ENCODE results near the gene LMBR1. TPM values are rescaled to one million over a fixed set of nuclear protein-coding genes. Genes with fewer than 3 reads are reported as not detected.

Gene LMBR1
- total and polyA plus RNA-seq, 2 of the 13 experiments (the other 11 are each of a cell fraction or from before 2014, with no cell fraction given): 20.9 to 39.6 TPM

- WGBS (ENCODE audit: low lambda C conversion rate): 93% methylated on average over 2 of the region's 2 CpGs
- Histone ChIP-seq H3K4me1 (ENCODE audit: insufficient read depth, low read length) (peaks cover 4% of the 10 kb centered on the region; the same call in 1 of the 2 replicates), H3K79me2 (ENCODE audit: insufficient read depth, low read length) (peaks cover 20% of the 10 kb centered on the region), H3K27me3 (ENCODE audit: control insufficient read depth in 1 of 2, insufficient read depth in 2 of 2, low read length in 2 of 2) (no peaks in the 10 kb centered on the region), H3K27ac (ENCODE audit: extremely low read length, insufficient read depth, low read length) (no peak overlapping the region), H3K4me3 (replicated peaks in 1 of 3; ENCODE audit: insufficient read depth in 1 of 3, low read depth in 2 of 3, low read length in 3 of 3) (no peak overlapping the region), H3K4me2 (ENCODE audit: low read depth, low read length) (no peak overlapping the region), H3K9me3 (ENCODE audit: low read length) (no peaks in the 10 kb centered on the region), H3K9ac (ENCODE audit: insufficient read depth, low read depth, low read length) (no peak overlapping the region), H3K36me3 (replicated peaks in 1 of 2; ENCODE audit: control insufficient read depth in 1 of 2, insufficient read depth in 2 of 2, low read length in 2 of 2) (no peaks in the 10 kb centered on the region), H4K20me1 (ENCODE audit: insufficient read depth, low read length) (no peaks in the 10 kb centered on the region), H2AFZ (ENCODE audit: low read length) (no peak overlapping the region)
- FAIRE-seq: no peak
- DNase-seq (ENCODE audit: low spot score): no peak
- no peak for TF ChIP-seq ZNF574 (CRISPR knock-in tag; IDR thresholded peaks at IDR 0.05)
- no peak for TF ChIP-seq HNF4G (IDR thresholded peaks at IDR 0.05; ENCODE audit: borderline replicate concordance, low read depth, low read length)
- TF ChIP-seq HNF4G (CRISPR knock-in tag; IDR thresholded peaks at IDR 0.05; ENCODE audit: borderline replicate concordance, low read depth): no peak
- no peak for TF ChIP-seq ZNF746 (CRISPR knock-in tag; IDR thresholded peaks at IDR 0.05)
- TF ChIP-seq ETV6 (CRISPR knock-in tag; conservative IDR thresholded peaks at IDR 0.05): no peak
- TF ChIP-seq JARID2 (CRISPR knock-in tag; IDR thresholded peaks at IDR 0.05; ENCODE audit: insufficient replicate concordance): no peak
- TF ChIP-seq MYPOP (CRISPR knock-in tag; IDR thresholded peaks at IDR 0.05): no peak
- TF ChIP-seq CCAR2 (optimal IDR thresholded peaks at IDR 0.05; ENCODE audit: low read depth, low read length): no peak
- no peak for TF ChIP-seq ZSCAN12 (CRISPR knock-in tag; IDR thresholded peaks at IDR 0.05)
- no peak for TF ChIP-seq PBX2 (CRISPR knock-in tag; IDR thresholded peaks at IDR 0.05)
- TF ChIP-seq ZBTB1 (CRISPR knock-in tag; IDR thresholded peaks at IDR 0.05; ENCODE audit: borderline replicate concordance): no peak
- TF ChIP-seq ZNF234 (CRISPR knock-in tag; conservative IDR thresholded peaks at IDR 0.05): no peak
- TF ChIP-seq RBAK (CRISPR knock-in tag; IDR thresholded peaks at IDR 0.05): no peak
- POLR2A ChIA-PET: no interaction called here
- intact Hi-C loops (cut with micrococcal nuclease; ENCODE audit: unreplicated experiment): no loop called here
- in situ Hi-C loops (cut with HindIII; ENCODE audit: extremely low pct_ligation_motif_present, low pct_unique_long_range_greater_than_20kb): no loop called here
- no TSS peak for BruUV-seq (replicated peaks)
- no peak for ATAC-seq
- CTCF ChIA-PET (ENCODE audit: low intra/inter-chr PET ratio, low total read pairs): no interaction called here
Measured at GRCh38 chr7:156841497-156841896, 51.5 kb downstream of the LMBR1 start.

Data from HepG2 (cell line).